Spleen (tissue), 13 donors: Measurements from ENCODE around the gene CRHR2. TPM values are rescaled to one million over a fixed set of nuclear protein-coding genes. Genes with fewer than 3 reads are reported as not detected.

ENCODE experiments used
- DNase-seq: peaks from one replicate; pipeline ENCODE4 v3.0.0-alpha.2; 2020
- H3K27ac ChIP-seq, 8 donors: fragments of 200-600 bp; sonication (generic) in 7 of 8; 1 replicate in 4 of 8; 2 replicates in 4 of 8; pipeline versions ENCODE4 v1.5.0 to v1.8.0; 2016 to 2021; ENCODE audit warnings: inconsistent platforms in 4 of 8, mild to moderate bottlenecking in 4 of 8, moderate library complexity in 1 of 8
- H3K27me3 ChIP-seq, 7 donors: fragments of 200-600 bp; sonication (generic) in 6 of 7; replicated peaks in 1 of 7; 1 replicate in 4 of 7; 2 replicates in 3 of 7; pipeline versions ENCODE4 v1.5.0 to v1.8.0; 2016 to 2021; ENCODE audit warnings: inconsistent platforms in 3 of 7, mild to moderate bottlenecking in 1 of 7
- H3K36me3 ChIP-seq, 6 donors: fragments of 200-600 bp; sonication (generic) in 5 of 6; 1 replicate in 4 of 6; 2 replicates in 2 of 6; pipeline versions ENCODE4 v1.5.0 to v1.8.0; 2016 to 2021; ENCODE audit warnings: inconsistent platforms in 2 of 6
- H3K4me1 ChIP-seq, 6 donors: fragments of 200-600 bp; sonication (generic) in 5 of 6; 1 replicate in 3 of 6; 2 replicates in 3 of 6; pipeline versions ENCODE4 v1.5.0 to v1.8.0; 2016 to 2021; ENCODE audit warnings: inconsistent platforms in 3 of 6
- H3K4me3 ChIP-seq, 8 donors: fragments of 200-600 bp; sonication (generic) in 7 of 8; 1 replicate in 4 of 8; 2 replicates in 4 of 8; pipeline versions ENCODE4 v1.5.0 to v1.8.0; 2016 to 2021; ENCODE audit warnings: inconsistent platforms in 4 of 8, mild to moderate bottlenecking in 4 of 8, moderate library complexity in 2 of 8
- H3K9me3 ChIP-seq, 8 donors: fragments of 200-600 bp; sonication (generic) in 7 of 8; 1 replicate in 4 of 8; 2 replicates in 4 of 8; pipeline versions ENCODE4 v1.5.0 to v1.8.0; 2016 to 2021; ENCODE audit warnings: inconsistent platforms in 4 of 8
- POLR2A ChIP-seq, 3 donors: fragments of 450-650 bp; IDR thresholded peaks; one replicate each; pipeline ENCODE4 v1.5.1; 2017; ENCODE audit warnings: antibody characterized with exemption in 3 of 3, mild to moderate bottlenecking in 1 of 3
- POLR2AphosphoS5 ChIP-seq, 3 donors: sonication (generic); formaldehyde crosslinking; IDR thresholded peaks; one replicate each; pipeline ENCODE4 v1.5.1; 2017; ENCODE audit warnings: antibody characterized with exemption in 3 of 3
- WGBS, 5 donors: extraction: QIAGEN DNeasy Blood & Tissue Kit in 3 of 5; methylation state at CpG; one replicate each; pipeline versions ENCODE4 v1.1.5 to v1.1.7; 2013 to 2018; 5-methylcytosine and 5-hydroxymethylcytosine counted together
- intact Hi-C: fragments of 100-400 bp; cut with DNase I; formaldehyde crosslinking; loops from one replicate; pipeline ENCODE4 v1.15.0; 2023; ENCODE audit warnings: low total_unique reads
- long read RNA-seq, 2 donors: transcript quantifications; one replicate each; lab custom pipeline, GENCODE V29; 2026
- polyA plus RNA-seq, 3 donors: library from polyadenylated mRNA; stranded (reverse); fragments of 200-250 nt; gene quantifications; one replicate each; pipeline ENCODE4 v1.2.1, GENCODE V29; 2013
- total RNA-seq, 7 donors: library from RNA; depleted of rRNA in 3 of 7; stranded (reverse); fragments of >200 nt in 3 of 7; fragmentation: NEBNext Ultra II Directional in 4 of 7; extraction: Animal tissue kit (Norgen Biotek cat#: 25700) in 4 of 7; gene quantifications; one replicate each; pipeline versions ENCODE4 v1.1.0 to v1.2.1, GENCODE V29; 2016 to 2021
- TF ChIP-seq, protein P1 (sequence below), 11 experiments: fragments of 200-600 bp in 7 of 11; fragments of 450-650 bp in 4 of 11; sonication (generic) in 4 of 11; IDR thresholded peaks in 8 of 11; conservative IDR thresholded peaks in 3 of 11; 1 replicate in 7 of 11; 2 replicates in 4 of 11; pipeline versions ENCODE4 v1.4.0 to v1.8.0; 2016 to 2021; ENCODE audit warnings: antibody characterized with exemption in 11 of 11, inconsistent platforms in 4 of 11, mild to moderate bottlenecking in 1 of 11
- donor health status: healthy with polysubstance abuse.
- donor health status: DM: no; HTN: no; CAD: no; lungs with moderate emphysema.
- donor health status: DM: no; HTN: no; CAD: no.
- donor health status: Bipolar disorder and iron deficiency.
- donor health status: healthy.
- donor health status: DM: no; HTN: no; CAD: no.
- donor health status: DM: yes; HTN: yes; CAD: no.

The CRHR2 gene
- total RNA-seq = not detected
- not detected for polyA plus RNA-seq
- long read RNA-seq, donor 1 = 0 reads
- long read RNA-seq, donor 2 = 0 reads

DNA sequence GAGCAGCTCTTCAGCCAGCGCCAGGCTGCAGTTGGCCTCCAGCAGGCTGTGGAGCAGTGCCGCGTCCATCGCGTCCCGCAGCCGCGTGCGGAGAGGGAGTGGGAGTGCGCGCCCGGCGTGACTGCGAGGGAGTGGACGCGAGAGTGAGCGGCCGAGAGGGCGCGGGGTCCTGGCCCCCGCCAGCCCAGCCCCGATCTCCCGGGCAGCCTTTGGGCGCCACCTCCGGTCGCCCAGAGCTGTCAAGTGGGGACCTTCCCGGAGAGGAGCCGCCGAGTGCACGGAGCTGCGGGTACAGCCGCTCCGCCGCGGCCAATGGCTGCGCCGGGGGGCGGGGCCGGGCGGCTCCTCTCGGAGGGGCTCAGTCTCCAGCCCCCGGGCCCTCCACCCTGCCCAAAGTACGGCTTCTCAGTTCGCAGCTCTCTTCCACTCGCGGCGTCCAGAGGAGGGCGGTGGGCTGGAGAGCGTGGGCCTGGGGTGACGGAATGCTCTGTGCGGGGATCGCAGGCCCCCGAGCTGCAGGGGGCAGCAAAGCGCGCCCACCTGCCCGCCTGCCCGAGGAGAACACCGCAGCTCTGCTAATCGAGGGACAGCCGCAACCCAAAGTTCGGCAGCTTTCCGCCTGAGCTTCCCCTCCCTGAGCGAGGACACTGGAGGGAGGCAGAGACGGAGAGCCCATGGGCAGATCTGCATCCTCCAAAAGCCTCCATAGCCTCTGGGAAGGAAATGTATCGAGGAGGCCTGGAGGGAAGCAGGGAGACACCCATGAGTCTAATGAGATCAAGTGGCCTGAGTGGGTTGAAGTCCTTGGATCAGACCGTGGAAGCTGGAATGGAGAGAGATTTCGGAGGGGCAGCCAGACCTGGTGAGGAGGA is at the start of gene CRHR2:
TSS of gene CRHR2 (minus strand) at position 245 of the 872 bp plus-strand sequence. CDS start at position 69, 176 bp downstream.
- H3K9me3 ChIP-seq = no peaks in the 10 kb centered on the region
- 5 to 18% (median 6%) methylated on average over 14 to 67 of the region's 67 CpGs for WGBS, 5 donors
- peaks cover 4 to 77% (median 43%) of the 10 kb centered on the region in 7 donors for H3K27me3 ChIP-seq
- H3K36me3 ChIP-seq = no peaks in the 10 kb centered on the region
- TF ChIP-seq POLR2AphosphoS5 (IDR thresholded peaks at IDR 0.05) = no peak
- TF ChIP-seq, protein P1, sequence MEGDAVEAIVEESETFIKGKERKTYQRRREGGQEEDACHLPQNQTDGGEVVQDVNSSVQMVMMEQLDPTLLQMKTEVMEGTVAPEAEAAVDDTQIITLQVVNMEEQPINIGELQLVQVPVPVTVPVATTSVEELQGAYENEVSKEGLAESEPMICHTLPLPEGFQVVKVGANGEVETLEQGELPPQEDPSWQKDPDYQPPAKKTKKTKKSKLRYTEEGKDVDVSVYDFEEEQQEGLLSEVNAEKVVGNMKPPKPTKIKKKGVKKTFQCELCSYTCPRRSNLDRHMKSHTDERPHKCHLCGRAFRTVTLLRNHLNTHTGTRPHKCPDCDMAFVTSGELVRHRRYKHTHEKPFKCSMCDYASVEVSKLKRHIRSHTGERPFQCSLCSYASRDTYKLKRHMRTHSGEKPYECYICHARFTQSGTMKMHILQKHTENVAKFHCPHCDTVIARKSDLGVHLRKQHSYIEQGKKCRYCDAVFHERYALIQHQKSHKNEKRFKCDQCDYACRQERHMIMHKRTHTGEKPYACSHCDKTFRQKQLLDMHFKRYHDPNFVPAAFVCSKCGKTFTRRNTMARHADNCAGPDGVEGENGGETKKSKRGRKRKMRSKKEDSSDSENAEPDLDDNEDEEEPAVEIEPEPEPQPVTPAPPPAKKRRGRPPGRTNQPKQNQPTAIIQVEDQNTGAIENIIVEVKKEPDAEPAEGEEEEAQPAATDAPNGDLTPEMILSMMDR (IDR thresholded peaks at IDR 0.05 in 8 of 11, conservative IDR thresholded peaks at IDR 0.05 in 3 of 11) = peak in 5 of 11 experiments; percentile 10 to 49 (median 29)
- no peak for TF ChIP-seq POLR2A (IDR thresholded peaks at IDR 0.05)
- peak within 1 kb of the TSS; percentile 27 to 71 (median 45) for H3K4me3 ChIP-seq
- DNase-seq = no peak
- H3K27ac ChIP-seq = no peak within 1 kb of the TSS
- H3K4me1 ChIP-seq = peaks cover 5 to 21% (median 17%) of the 10 kb centered on the region in 6 donors
- intact Hi-C loops = no loop called here

- intact Hi-C loops = loop anchor here (10.0 kb wide), 1 partner anchor 567 kb away; no protein-coding TSS in a partner anchor
- DNase-seq = no peak
- Histone ChIP-seq H3K9me3 (no peaks in the 10 kb centered on the region), H3K36me3 (no peaks in the 10 kb centered on the region), H3K4me1 (peaks cover 0 to 19% (median 4%) of the 10 kb centered on the region in 6 donors), H3K4me3 (no peak overlapping the region), H3K27me3 (peaks cover 0 to 16% (median 0%) of the 10 kb centered on the region in 7 donors), H3K27ac (no peak overlapping the region)
- WGBS, 5 donors = 50 to 74% (median 53%) methylated on average over 11 of the region's 11 CpGs
- TF ChIP-seq POLR2AphosphoS5 (IDR thresholded peaks at IDR 0.05) (no peak), POLR2A (IDR thresholded peaks at IDR 0.05) (no peak)
- TF ChIP-seq, protein P1 (IDR thresholded peaks at IDR 0.05 in 8 of 11, conservative IDR thresholded peaks at IDR 0.05 in 3 of 11) = no peak
These were observed 49.3 kb upstream of the CRHR2 start for GRCh38 chr7:30731581-30731980.

DNA sequence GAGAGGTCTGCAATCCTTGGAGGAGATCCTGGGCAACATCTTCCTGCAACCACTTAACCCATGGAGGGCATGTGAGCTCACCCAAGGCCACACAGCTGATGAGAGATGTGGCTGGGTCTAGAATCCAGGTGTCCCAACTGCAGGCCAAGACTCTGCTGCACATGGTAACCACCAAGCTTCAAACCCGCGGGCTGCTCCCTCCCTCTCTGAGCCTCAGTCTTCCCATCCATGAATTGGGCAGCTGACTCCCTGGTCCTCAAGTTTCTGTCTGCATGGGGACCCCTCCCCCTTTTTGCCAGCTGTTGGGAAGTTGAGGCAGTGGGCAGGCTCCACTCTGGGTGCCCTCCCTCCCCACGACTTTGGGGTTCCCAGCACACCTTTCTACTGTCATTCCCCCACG is 48.7 kb upstream of the CRHR2 start:
- intact Hi-C loops = loop anchor here (10.0 kb wide), 1 partner anchor 566 kb away; no protein-coding TSS in a partner anchor
- 70 to 85% (median 77%) methylated on average over 4 of the region's 4 CpGs for WGBS, 5 donors
- TF ChIP-seq POLR2A (IDR thresholded peaks at IDR 0.05) (no peak), POLR2AphosphoS5 (IDR thresholded peaks at IDR 0.05) (no peak)
- TF ChIP-seq, protein P1 (IDR thresholded peaks at IDR 0.05 in 8 of 11, conservative IDR thresholded peaks at IDR 0.05 in 3 of 11) = no peak

DNA sequence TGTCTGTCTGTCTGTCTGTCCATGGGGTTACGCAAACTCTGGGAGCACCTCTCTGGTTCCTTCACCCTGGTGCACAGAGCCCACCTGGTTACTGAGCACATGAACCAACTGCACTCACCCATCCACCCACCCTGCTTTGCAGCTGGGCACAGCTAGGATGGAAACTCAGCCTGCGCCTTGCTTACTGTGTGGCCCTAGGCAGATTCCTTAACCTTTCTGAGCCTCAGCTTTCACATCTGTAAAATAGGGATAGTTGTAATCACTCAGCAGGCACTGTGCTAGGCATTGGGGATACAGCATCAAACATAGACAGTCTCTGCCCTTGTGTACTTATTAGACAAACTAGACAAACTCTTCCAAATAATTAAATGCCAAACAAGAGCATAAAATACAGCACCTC is 47.8 kb upstream of the CRHR2 start:
- H3K9me3 ChIP-seq = no peaks in the 10 kb centered on the region
- peaks cover 0 to 24% (median 6%) of the 10 kb centered on the region in 6 donors for H3K4me1 ChIP-seq
- no peak overlapping the region for H3K4me3 ChIP-seq
- peaks cover 0 to 16% (median 0%) of the 10 kb centered on the region in 7 donors for H3K27me3 ChIP-seq
- 95 to 100% (median 98%) methylated on average over 2 of the region's 2 CpGs for WGBS, 5 donors
- intact Hi-C loops = loop anchor here (10.0 kb wide), 1 partner anchor 565 kb away; no protein-coding TSS in a partner anchor
- TF ChIP-seq, protein P1 (IDR thresholded peaks at IDR 0.05 in 8 of 11, conservative IDR thresholded peaks at IDR 0.05 in 3 of 11) = no peak
- TF ChIP-seq POLR2A (IDR thresholded peaks at IDR 0.05) (no peak), POLR2AphosphoS5 (IDR thresholded peaks at IDR 0.05) (no peak)
- H3K27ac ChIP-seq = no peak overlapping the region
- no peaks in the 10 kb centered on the region for H3K36me3 ChIP-seq
- DNase-seq = peak; percentile 50

More for the DNA sequence above, 48.7 kb upstream of the CRHR2 start:
- Histone ChIP-seq H3K36me3 (no peaks in the 10 kb centered on the region), H3K4me1 (peaks cover 0 to 24% (median 6%) of the 10 kb centered on the region in 6 donors), H3K27me3 (peaks cover 0 to 16% (median 0%) of the 10 kb centered on the region in 7 donors), H3K27ac (no peak overlapping the region), H3K4me3 (no peak overlapping the region), H3K9me3 (no peaks in the 10 kb centered on the region)
- DNase-seq = no peak
